C4-2B (cell line): ENCODE measurements around the gene FAM13C.

ENCODE experiments used
- ZFX ChIP-seq: fragments of 450-650 bp; IDR thresholded peaks from 2 replicates; pipeline ENCODE4 v1.6.1; 2017
- TF ChIP-seq, protein P1 (sequence below): fragments of 450-650 bp; conservative IDR thresholded peaks from 2 replicates; pipeline ENCODE4 v1.5.1; 2017; ENCODE audit warnings: mild to moderate bottlenecking

DNA sequence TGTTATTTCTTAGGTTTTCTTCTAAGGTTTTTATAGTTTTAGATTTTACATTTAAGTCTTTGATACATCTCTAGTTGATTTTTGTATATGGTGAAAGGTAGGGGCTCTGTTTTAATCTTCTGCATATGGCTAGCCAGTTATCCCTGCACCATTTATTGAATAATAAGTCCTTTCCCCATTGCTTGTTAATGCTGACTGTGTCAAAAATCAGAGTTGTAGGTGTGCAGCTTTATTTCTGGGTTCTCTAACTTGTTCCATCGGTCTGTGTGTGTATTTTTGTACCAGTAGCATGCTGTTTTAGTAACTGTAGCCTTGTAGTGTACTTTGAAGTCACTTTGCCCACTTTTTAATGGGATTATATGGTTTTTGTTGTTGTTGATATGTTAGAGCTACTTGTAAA is 37.9 kb upstream of the FAM13C start:
- TF ChIP-seq, protein P1, sequence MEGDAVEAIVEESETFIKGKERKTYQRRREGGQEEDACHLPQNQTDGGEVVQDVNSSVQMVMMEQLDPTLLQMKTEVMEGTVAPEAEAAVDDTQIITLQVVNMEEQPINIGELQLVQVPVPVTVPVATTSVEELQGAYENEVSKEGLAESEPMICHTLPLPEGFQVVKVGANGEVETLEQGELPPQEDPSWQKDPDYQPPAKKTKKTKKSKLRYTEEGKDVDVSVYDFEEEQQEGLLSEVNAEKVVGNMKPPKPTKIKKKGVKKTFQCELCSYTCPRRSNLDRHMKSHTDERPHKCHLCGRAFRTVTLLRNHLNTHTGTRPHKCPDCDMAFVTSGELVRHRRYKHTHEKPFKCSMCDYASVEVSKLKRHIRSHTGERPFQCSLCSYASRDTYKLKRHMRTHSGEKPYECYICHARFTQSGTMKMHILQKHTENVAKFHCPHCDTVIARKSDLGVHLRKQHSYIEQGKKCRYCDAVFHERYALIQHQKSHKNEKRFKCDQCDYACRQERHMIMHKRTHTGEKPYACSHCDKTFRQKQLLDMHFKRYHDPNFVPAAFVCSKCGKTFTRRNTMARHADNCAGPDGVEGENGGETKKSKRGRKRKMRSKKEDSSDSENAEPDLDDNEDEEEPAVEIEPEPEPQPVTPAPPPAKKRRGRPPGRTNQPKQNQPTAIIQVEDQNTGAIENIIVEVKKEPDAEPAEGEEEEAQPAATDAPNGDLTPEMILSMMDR = no peak
- no peak for TF ChIP-seq ZFX
